Type B pancreatic cell (in vitro differentiated cells): ENCODE measurements around the gene TBC1D16. TPM values are rescaled to one million over a fixed set of nuclear protein-coding genes. Genes with fewer than 3 reads are reported as not detected.

Source experiments
- DNase-seq: peaks from one replicate; pipeline ENCODE4 v3.0.0; 2021; ENCODE audit warnings: mixed read lengths; ENCODE audit not compliant: unreplicated experiment; ENCODE audit errors: extremely low spot score
- H3K27ac Mint-ChIP-seq: 2 replicates; pipeline ENCODE4 v1.8.0; 2021; ENCODE audit warnings: mild to moderate bottlenecking, mixed read lengths
- H3K27me3 Mint-ChIP-seq: 2 replicates; pipeline ENCODE4 v1.8.0; 2021; ENCODE audit warnings: mixed read lengths
- H3K36me3 Mint-ChIP-seq: 2 replicates; pipeline ENCODE4 v1.8.0; 2021; ENCODE audit warnings: mixed read lengths
- H3K4me1 Mint-ChIP-seq: one replicate; pipeline ENCODE4 v1.8.0; 2021; ENCODE audit warnings: mixed read lengths; ENCODE audit not compliant: unreplicated experiment
- H3K4me3 Mint-ChIP-seq: 2 replicates; pipeline ENCODE4 v1.8.0; 2021; ENCODE audit warnings: mild to moderate bottlenecking, mixed read lengths
- H3K9me3 Mint-ChIP-seq: 2 replicates; pipeline ENCODE4 v1.8.0; 2021; ENCODE audit warnings: mixed read lengths
- CTCF ChIP-seq: fragments of 200-600 bp; sonication (generic); conservative IDR thresholded peaks from 2 replicates; pipeline ENCODE4 v1.5.0; 2021; ENCODE audit warnings: antibody characterized with exemption, mild to moderate bottlenecking
- total RNA-seq: library from RNA; stranded (reverse); gene quantifications from 2 replicates; pipeline ENCODE4 v1.2.1, GENCODE V29; 2021; ENCODE audit warnings: low replicate concordance

Gene TBC1D16
- total RNA-seq, 1 donor from 2014 or later = 71.9 TPM

- Mint-ChIP-seq H3K36me3 (no peaks in the 10 kb centered on the region), H3K4me1 (peaks cover 4% of the 10 kb centered on the region), H3K27me3 (no peaks in the 10 kb centered on the region), H3K4me3 (no peak overlapping the region), H3K27ac (no peak overlapping the region), H3K9me3 (no peaks in the 10 kb centered on the region)
- no peak for DNase-seq
- TF ChIP-seq CTCF = no peak
Observed at GRCh38 chr17:80080081-80080480, 44.4 kb upstream of the TBC1D16 start.

- H3K27ac Mint-ChIP-seq = no peak overlapping the region
- H3K4me1 Mint-ChIP-seq = peaks cover 14% of the 10 kb centered on the region
- no peaks in the 10 kb centered on the region for H3K36me3 Mint-ChIP-seq
- H3K9me3 Mint-ChIP-seq = no peaks in the 10 kb centered on the region
- DNase-seq = no peak
- H3K27me3 Mint-ChIP-seq = no peaks in the 10 kb centered on the region
- no peak overlapping the region for H3K4me3 Mint-ChIP-seq
- no peak for TF ChIP-seq CTCF
Observed at GRCh38 chr17:80072410-80072809, 36.7 kb upstream of the TBC1D16 start.

- Mint-ChIP-seq H3K4me3 (no peak overlapping the region), H3K4me1 (peaks cover 18% of the 10 kb centered on the region), H3K9me3 (no peaks in the 10 kb centered on the region), H3K27me3 (no peaks in the 10 kb centered on the region), H3K36me3 (peaks cover 8% of the 10 kb centered on the region), H3K27ac (no peak overlapping the region)
- no peak for TF ChIP-seq CTCF
- no peak for DNase-seq
Observed at GRCh38 chr17:80071116-80071841, 35.6 kb upstream of the TBC1D16 start.

- peaks cover 18% of the 10 kb centered on the region for H3K4me1 Mint-ChIP-seq
Observed at GRCh38 chr17:80070375-80071115, 34.9 kb upstream of the TBC1D16 start.

More at GRCh38 chr17:80070375-80071115, 34.9 kb upstream of the TBC1D16 start:
- H3K27ac Mint-ChIP-seq = no peak overlapping the region
- TF ChIP-seq CTCF = no peak
- no peak for DNase-seq
- H3K4me3 Mint-ChIP-seq = no peak overlapping the region
- H3K9me3 Mint-ChIP-seq = no peaks in the 10 kb centered on the region
- peaks cover 8% of the 10 kb centered on the region for H3K36me3 Mint-ChIP-seq
- H3K27me3 Mint-ChIP-seq = no peaks in the 10 kb centered on the region
